Activated T-helper 1 cell treated with anti-CD3 and anti-CD28 coated beads, Interleukin-12 subunit alpha, Interleukin-12 subunit beta, Interleukin-2, Interleukin-4 antibody, amounts not matched to agents 30 ng/mL and 10 ng/mL and 1 ng/mL, durations not matched to agents 14 hours and 24 hours and 36 hours (primary cell): Measurements from ENCODE around the gene WBP1L. TPM values are rescaled to one million over a fixed set of nuclear protein-coding genes. Genes with fewer than 3 reads are reported as not detected.
"Not testable (repeated sequence)": the region's sequence is repeated elsewhere in the genome, so short reads cannot be mapped to it uniquely, and the experiment has no call there.

Experiments used
- DNase-seq: peaks from one replicate; pipeline ENCODE4 v3.0.0; 2021; ENCODE audit warnings: low spot score
- H3K27ac Mint-ChIP-seq: one replicate; pipeline ENCODE4 v1.8.0; 2021; ENCODE audit warnings: mild to moderate bottlenecking, mixed read lengths
- H3K27me3 Mint-ChIP-seq: one replicate; pipeline ENCODE4 v1.8.0; 2022; ENCODE audit warnings: mild to moderate bottlenecking, moderate library complexity, mixed read lengths; ENCODE audit not compliant: insufficient read depth
- H3K36me3 Mint-ChIP-seq: one replicate; pipeline ENCODE4 v1.8.0; 2021; ENCODE audit warnings: low read depth, mixed read lengths
- H3K4me1 Mint-ChIP-seq: one replicate; pipeline ENCODE4 v1.8.0; 2021; ENCODE audit warnings: low read depth, mixed read lengths
- H3K4me3 Mint-ChIP-seq: one replicate; pipeline ENCODE4 v1.8.0; 2021; ENCODE audit warnings: mild to moderate bottlenecking, moderate library complexity, mixed read lengths
- H3K9me3 Mint-ChIP-seq: one replicate; pipeline ENCODE4 v1.8.0; 2021; ENCODE audit warnings: mixed read lengths
- intact Hi-C: fragments of 100-400 bp; cut with micrococcal nuclease; formaldehyde crosslinking; loops from one replicate; pipeline ENCODE4 v1.15.1; 2024
- total RNA-seq: library from RNA; stranded (reverse); gene quantifications from 2 replicates; pipeline ENCODE4 v1.2.3, GENCODE V29; 2022

The WBP1L gene
- total RNA-seq, 1 donor from 2014 or later: 19.4 TPM

- DNase-seq: no peak
- Mint-ChIP-seq H3K27me3 (no peaks in the 10 kb centered on the region), H3K4me3 (no peak overlapping the region), H3K9me3 (no peaks in the 10 kb centered on the region), H3K36me3 (peaks cover 29% of the 10 kb centered on the region), H3K27ac (no peak overlapping the region), H3K4me1 (peaks cover 24% of the 10 kb centered on the region)
- intact Hi-C loops: no loop called here
Measured at GRCh38 chr10:102814453-102814871, 70.7 kb downstream of the WBP1L start.

GRCh38 chr10:102814873-102815661, 71.3 kb downstream of the WBP1L start:
- Mint-ChIP-seq H3K4me3 (no peak overlapping the region), H3K4me1 (peaks cover 24% of the 10 kb centered on the region), H3K27me3 (no peaks in the 10 kb centered on the region), H3K36me3 (peaks cover 29% of the 10 kb centered on the region), H3K27ac (no peak overlapping the region), H3K9me3 (no peaks in the 10 kb centered on the region)
- intact Hi-C loops: no loop called here
- DNase-seq: no peak

GRCh38 chr10:102815790-102816549, 72.2 kb downstream of the WBP1L start:
- H3K27ac Mint-ChIP-seq: peak overlapping the region; percentile 15
- H3K36me3 Mint-ChIP-seq: peaks cover 26% of the 10 kb centered on the region
- H3K4me3 Mint-ChIP-seq: no peak overlapping the region
- intact Hi-C loops: no loop called here
- H3K27me3 Mint-ChIP-seq: no peaks in the 10 kb centered on the region
- H3K9me3 Mint-ChIP-seq: no peaks in the 10 kb centered on the region
- no peak for DNase-seq
- peaks cover 24% of the 10 kb centered on the region for H3K4me1 Mint-ChIP-seq

- H3K27ac Mint-ChIP-seq: no peak overlapping the region
- no peak overlapping the region for H3K4me3 Mint-ChIP-seq
- H3K4me1 Mint-ChIP-seq: peaks cover 18% of the 10 kb centered on the region
- intact Hi-C loops: no loop called here
- no peaks in the 10 kb centered on the region for H3K9me3 Mint-ChIP-seq
- no peak for DNase-seq
- H3K27me3 Mint-ChIP-seq: peaks cover 3% of the 10 kb centered on the region
- peaks cover 20% of the 10 kb centered on the region for H3K36me3 Mint-ChIP-seq
Measured at GRCh38 chr10:102817175-102817574, 73.4 kb downstream of the WBP1L start.

GRCh38 chr10:102819054-102819453, 75.3 kb downstream of the WBP1L start:
- Mint-ChIP-seq H3K4me1 (peaks cover 9% of the 10 kb centered on the region), H3K36me3 (peaks cover 6% of the 10 kb centered on the region), H3K4me3 (no peak overlapping the region), H3K9me3 (no peaks in the 10 kb centered on the region), H3K27me3 (peaks cover 3% of the 10 kb centered on the region), H3K27ac (no peak overlapping the region)
- no peak for DNase-seq
- intact Hi-C loops: no loop called here

- intact Hi-C loops, H3K4me1 Mint-ChIP-seq, H3K27me3 Mint-ChIP-seq, H3K27ac Mint-ChIP-seq, H3K9me3 Mint-ChIP-seq, DNase-seq, H3K4me3 Mint-ChIP-seq, H3K36me3 Mint-ChIP-seq: not testable (repeated sequence)
Measured at GRCh38 chr10:102820008-102820407, 76.3 kb downstream of the WBP1L start.

- Mint-ChIP-seq H3K4me3 (no peak overlapping the region), H3K36me3 (no peaks in the 10 kb centered on the region), H3K4me1 (no peaks in the 10 kb centered on the region), H3K27ac (no peak overlapping the region), H3K27me3 (peaks cover 3% of the 10 kb centered on the region), H3K9me3 (no peaks in the 10 kb centered on the region)
- intact Hi-C loops: no loop called here
- no peak for DNase-seq
Measured at GRCh38 chr10:102822222-102822621, 78.5 kb downstream of the WBP1L start.

GRCh38 chr10:102824664-102825063, 80.9 kb downstream of the WBP1L start:
- intact Hi-C loops: no loop called here
- Mint-ChIP-seq H3K27ac (no peak overlapping the region), H3K36me3 (no peaks in the 10 kb centered on the region), H3K4me3 (no peak overlapping the region), H3K4me1 (no peaks in the 10 kb centered on the region), H3K9me3 (no peaks in the 10 kb centered on the region), H3K27me3 (peaks cover 3% of the 10 kb centered on the region)
- DNase-seq: no peak

- H3K9me3 Mint-ChIP-seq: no peaks in the 10 kb centered on the region
- H3K4me3 Mint-ChIP-seq: no peak overlapping the region
- no peak for DNase-seq
- no peaks in the 10 kb centered on the region for H3K36me3 Mint-ChIP-seq
- intact Hi-C loops: no loop called here
- no peak overlapping the region for H3K27ac Mint-ChIP-seq
- peaks cover 1% of the 10 kb centered on the region for H3K27me3 Mint-ChIP-seq
- H3K4me1 Mint-ChIP-seq: no peaks in the 10 kb centered on the region
Measured at GRCh38 chr10:102826148-102826796, 82.5 kb downstream of the WBP1L start.

GRCh38 chr10:102827597-102827975, 83.8 kb downstream of the WBP1L start:
- no peaks in the 10 kb centered on the region for H3K4me1 Mint-ChIP-seq
- H3K27ac Mint-ChIP-seq: no peak overlapping the region
- H3K9me3 Mint-ChIP-seq: no peaks in the 10 kb centered on the region
- H3K27me3 Mint-ChIP-seq: peaks cover 4% of the 10 kb centered on the region
- no peak overlapping the region for H3K4me3 Mint-ChIP-seq
- no peak for DNase-seq
- no peaks in the 10 kb centered on the region for H3K36me3 Mint-ChIP-seq
- intact Hi-C loops: no loop called here

- Mint-ChIP-seq H3K36me3 (no peaks in the 10 kb centered on the region), H3K9me3 (no peaks in the 10 kb centered on the region), H3K27me3 (peaks cover 4% of the 10 kb centered on the region), H3K4me3 (no peak overlapping the region), H3K4me1 (peaks cover 7% of the 10 kb centered on the region), H3K27ac (no peak overlapping the region)
- DNase-seq: no peak
- intact Hi-C loops: no loop called here
Measured at GRCh38 chr10:102831322-102832071, 87.7 kb downstream of the WBP1L start.

GRCh38 chr10:102832248-102832647, 88.5 kb downstream of the WBP1L start:
- intact Hi-C loops: no loop called here
- peaks cover 4% of the 10 kb centered on the region for H3K27me3 Mint-ChIP-seq
- no peak for DNase-seq
- no peaks in the 10 kb centered on the region for H3K9me3 Mint-ChIP-seq
- no peaks in the 10 kb centered on the region for H3K36me3 Mint-ChIP-seq
- peaks cover 7% of the 10 kb centered on the region for H3K4me1 Mint-ChIP-seq
- no peak overlapping the region for H3K4me3 Mint-ChIP-seq
- no peak overlapping the region for H3K27ac Mint-ChIP-seq
